Measurements from ENCODE around the gene RBL1.
"Not testable (repeated sequence)": the region's sequence is repeated elsewhere in the genome, so short reads cannot be mapped to it uniquely, and the experiment has no call there.

DNA sequence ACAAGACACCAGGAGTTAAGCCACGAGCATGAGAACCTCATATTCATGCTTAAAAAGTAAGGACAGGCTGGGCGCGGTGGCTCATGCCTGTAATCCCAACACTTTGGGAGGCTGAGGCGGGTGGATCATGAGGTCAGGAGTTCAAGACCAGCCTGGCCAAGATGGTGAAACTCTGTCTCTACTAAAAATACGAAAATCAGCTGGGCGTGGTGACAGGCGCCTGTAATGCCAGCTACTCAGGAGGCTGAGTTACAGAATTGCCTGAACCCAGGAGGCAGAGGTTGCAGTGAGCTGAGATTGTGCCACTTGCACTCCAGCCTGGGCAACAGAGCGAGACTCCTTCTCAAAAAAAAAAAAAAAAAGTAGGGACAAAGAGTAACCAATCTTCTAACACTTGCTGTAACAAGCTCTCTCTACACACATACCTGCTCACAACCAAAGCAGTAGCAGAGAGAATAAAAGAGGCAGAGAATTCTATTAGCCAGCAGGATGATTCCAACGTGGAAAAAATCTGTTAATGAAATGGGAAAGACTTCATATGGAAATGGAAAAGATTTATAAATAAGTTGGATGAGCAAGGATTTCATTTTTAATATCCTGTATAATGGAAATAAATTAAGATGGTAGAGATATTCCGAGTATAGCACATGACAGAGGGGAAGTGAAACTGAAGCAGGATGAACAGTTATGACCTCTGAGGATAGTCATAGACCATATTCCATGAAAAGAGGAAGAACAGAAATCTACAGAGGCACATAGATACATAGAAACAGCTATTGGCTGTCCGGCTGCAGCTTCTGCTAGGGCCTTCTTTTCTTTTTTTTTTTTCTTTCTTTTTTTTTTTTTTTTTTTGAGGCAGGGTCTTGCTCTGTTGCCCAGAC lies 90.5 kb downstream of the RBL1 start:
- TF ChIP-seq, protein P1, sequence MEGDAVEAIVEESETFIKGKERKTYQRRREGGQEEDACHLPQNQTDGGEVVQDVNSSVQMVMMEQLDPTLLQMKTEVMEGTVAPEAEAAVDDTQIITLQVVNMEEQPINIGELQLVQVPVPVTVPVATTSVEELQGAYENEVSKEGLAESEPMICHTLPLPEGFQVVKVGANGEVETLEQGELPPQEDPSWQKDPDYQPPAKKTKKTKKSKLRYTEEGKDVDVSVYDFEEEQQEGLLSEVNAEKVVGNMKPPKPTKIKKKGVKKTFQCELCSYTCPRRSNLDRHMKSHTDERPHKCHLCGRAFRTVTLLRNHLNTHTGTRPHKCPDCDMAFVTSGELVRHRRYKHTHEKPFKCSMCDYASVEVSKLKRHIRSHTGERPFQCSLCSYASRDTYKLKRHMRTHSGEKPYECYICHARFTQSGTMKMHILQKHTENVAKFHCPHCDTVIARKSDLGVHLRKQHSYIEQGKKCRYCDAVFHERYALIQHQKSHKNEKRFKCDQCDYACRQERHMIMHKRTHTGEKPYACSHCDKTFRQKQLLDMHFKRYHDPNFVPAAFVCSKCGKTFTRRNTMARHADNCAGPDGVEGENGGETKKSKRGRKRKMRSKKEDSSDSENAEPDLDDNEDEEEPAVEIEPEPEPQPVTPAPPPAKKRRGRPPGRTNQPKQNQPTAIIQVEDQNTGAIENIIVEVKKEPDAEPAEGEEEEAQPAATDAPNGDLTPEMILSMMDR (IDR thresholded peaks at IDR 0.05), result not testable (repeated sequence)
- TF ChIP-seq POLR2A (IDR thresholded peaks at IDR 0.05), result not testable (repeated sequence)

Data from breast epithelium (tissue), 3 donors.